Muscle of leg (tissue), 11 donors: ENCODE data around the gene ADAMTS10. TPM values are rescaled to one million over a fixed set of nuclear protein-coding genes. Genes with fewer than 3 reads are reported as not detected.

Experiments
- DNase-seq: peaks from one replicate; pipeline ENCODE4 v3.0.0; 2013
- H3K27ac ChIP-seq: one replicate; pipeline ENCODE4 v1.5.1; 2013; ENCODE audit warnings: mild to moderate bottlenecking, low read length, control low read depth
- H3K27me3 ChIP-seq: one replicate; pipeline ENCODE4 v1.6.1; 2013; ENCODE audit warnings: low read length; ENCODE audit not compliant: control insufficient read depth, insufficient read depth
- H3K36me3 ChIP-seq: one replicate; pipeline ENCODE4 v1.6.1; 2013; ENCODE audit warnings: low read length; ENCODE audit not compliant: control insufficient read depth, insufficient read depth
- H3K4me1 ChIP-seq: one replicate; pipeline ENCODE4 v1.6.1; 2013; ENCODE audit warnings: low read length; ENCODE audit not compliant: control insufficient read depth, insufficient read depth
- H3K4me3 ChIP-seq: one replicate; pipeline ENCODE4 v1.5.1; 2013; ENCODE audit warnings: low read length, control low read depth
- H3K9me3 ChIP-seq: replicated peaks from 2 replicates; pipeline ENCODE4 v1.6.1; 2013; ENCODE audit warnings: low read depth, low read length; ENCODE audit not compliant: control insufficient read depth
- WGBS: methylation state at CpG from one replicate; pipeline ENCODE4 v1.1.5; 2013; ENCODE audit warnings: missing lambda C conversion rate; ENCODE audit not compliant: insufficient coverage; 5-methylcytosine and 5-hydroxymethylcytosine counted together
- polyA plus RNA-seq, 8 donors: library from polyadenylated mRNA; unstranded; fragments of 120-200 nt; gene quantifications; one replicate each; pipeline versions ENCODE4 v1.2.1 to v1.2.3, GENCODE V29; 2013; ENCODE audit warnings: inconsistent platforms in 1 of 8, low replicate concordance in 1 of 8; ENCODE audit not compliant: insufficient read length in 8 of 8, insufficient read depth in 1 of 8
- total RNA-seq: library from RNA; stranded (reverse); fragments of 120-200 nt; gene quantifications from one replicate; pipeline ENCODE4 v1.2.4, GENCODE V29; 2013

The ADAMTS10 gene
- total and polyA plus RNA-seq, 9 donors = 25.2 to 40.4 (median 32.2) TPM

DNA sequence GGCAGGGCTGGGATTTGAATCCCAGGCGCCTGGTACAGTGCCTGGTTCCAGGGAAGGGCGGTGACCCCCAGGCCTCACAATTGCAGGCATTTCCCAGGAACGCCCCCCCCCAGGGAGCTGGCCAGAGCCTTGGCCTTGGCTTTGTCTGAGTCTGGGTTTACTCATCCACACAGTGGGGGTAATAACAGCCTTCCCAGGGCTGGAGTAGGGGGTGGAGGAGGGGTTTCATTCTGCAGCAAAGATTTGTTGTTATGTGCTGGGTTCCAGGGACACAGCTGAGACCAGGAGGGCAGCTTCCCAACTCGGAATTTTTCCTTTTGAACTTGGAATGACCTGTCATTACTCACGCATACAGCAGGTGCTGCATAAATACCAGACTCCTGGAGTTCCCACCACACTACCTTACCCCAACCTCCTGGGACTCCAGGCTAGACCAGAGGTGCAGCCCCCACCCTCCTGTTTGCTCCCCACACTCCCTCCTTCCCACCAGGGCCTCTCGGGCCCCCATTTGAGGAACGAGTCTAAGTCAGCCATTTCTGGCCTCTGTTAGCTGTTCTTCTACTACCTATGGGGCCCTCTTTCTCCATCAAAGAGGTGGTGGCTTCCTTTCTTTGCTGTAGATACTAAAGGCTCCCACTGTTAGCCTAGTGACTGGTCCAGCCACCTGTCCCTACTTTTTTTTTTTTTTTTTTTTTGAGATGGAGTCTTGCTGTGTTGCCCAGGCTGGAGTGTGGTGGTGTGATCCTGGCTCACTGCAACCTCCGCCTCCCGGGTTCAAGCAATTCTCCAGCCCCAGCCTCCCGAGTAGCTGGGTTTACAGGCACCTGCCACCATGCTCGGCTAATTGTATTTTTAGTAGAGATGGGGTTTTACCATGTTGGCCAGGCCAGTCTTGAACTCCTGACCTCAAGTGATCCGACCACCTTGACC, 1.6 kb upstream of the ADAMTS10 start:
- DNase-seq = peak; percentile 81
- 17% methylated on average over 6 of the region's 12 CpGs for WGBS
- Histone ChIP-seq H3K27me3 (peaks cover 5% of the 10 kb centered on the region), H3K36me3 (peaks cover under 1% of the 10 kb centered on the region), H3K4me1 (peaks cover 29% of the 10 kb centered on the region), H3K4me3 (no peak overlapping the region), H3K27ac (no peak overlapping the region), H3K9me3 (no peaks in the 10 kb centered on the region)

GRCh38 chr19:8611391-8611876, 919 bp upstream of the ADAMTS10 start:
- DNase-seq = no peak
- H3K27me3 ChIP-seq = peaks cover 1% of the 10 kb centered on the region
- no peaks in the 10 kb centered on the region for H3K9me3 ChIP-seq
- no peak overlapping the region for H3K27ac ChIP-seq
- peaks cover 29% of the 10 kb centered on the region for H3K4me1 ChIP-seq
- H3K4me3 ChIP-seq = no peak overlapping the region
- H3K36me3 ChIP-seq = peaks cover 3% of the 10 kb centered on the region
- WGBS = 25% methylated on average over 16 of the region's 18 CpGs

DNA sequence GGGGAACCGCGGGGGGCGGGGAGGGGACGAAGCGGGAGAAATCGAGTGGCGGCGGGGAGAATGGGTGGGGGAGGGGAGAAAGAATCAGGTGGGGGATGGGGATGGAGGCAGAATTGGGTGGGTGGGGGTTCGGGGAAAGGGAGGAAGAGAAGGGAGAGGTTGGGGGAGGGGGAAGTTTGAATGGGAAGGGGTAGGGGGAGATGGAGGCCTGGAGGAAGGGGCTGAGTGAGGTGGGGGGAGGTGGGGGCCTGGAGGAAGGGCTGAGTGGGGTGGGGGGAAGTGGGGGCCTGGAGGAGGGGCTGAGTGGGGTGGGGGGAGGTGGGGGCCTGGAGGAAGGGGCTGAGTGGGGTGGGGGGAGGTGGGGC, 403 bp upstream of the ADAMTS10 start:
- Histone ChIP-seq H3K27ac (no peak overlapping the region), H3K4me3 (no peak overlapping the region)
- no CpG with 5 or more reads among the region's 9 CpGs for WGBS

DNA sequence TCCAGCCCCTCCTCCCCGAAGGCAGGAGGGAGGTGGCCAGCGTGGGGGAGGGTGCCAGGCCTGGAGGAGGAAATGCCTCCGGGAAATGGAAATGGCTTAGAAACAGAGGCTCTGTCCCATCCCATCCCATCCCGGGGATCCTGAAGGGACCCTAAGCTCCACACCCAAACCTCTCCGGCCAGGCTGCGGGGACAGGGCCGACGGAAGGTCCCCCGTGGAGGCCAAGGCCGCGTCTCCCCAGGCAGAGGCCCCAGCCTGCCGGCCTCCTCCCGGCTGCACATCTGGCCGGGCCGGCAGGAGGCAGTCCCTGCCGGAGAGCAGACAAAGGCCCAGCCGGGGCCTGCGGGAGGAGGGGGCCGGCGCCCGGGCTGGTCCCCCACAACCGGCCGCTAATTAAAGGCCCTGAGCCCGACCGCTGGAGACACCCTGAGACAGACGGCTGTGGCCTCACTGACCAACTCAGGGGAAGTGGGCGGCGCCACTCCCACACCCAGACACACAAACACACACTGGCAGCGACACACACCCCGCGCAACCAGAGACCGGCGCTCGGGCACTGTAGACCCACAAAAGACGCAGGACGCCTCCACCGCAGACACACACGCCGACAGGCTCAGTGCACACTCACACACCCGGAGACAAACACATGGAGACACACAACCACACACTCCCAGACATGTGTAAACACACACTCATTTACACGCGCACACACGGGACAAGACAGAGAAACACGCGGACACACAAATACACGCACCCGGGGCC, 1.1 kb downstream of the ADAMTS10 start:
- peak overlapping the region; percentile 90 for H3K27ac ChIP-seq
- peak; percentile 80 for DNase-seq
- peaks cover 14% of the 10 kb centered on the region for H3K36me3 ChIP-seq
- peaks cover 9% of the 10 kb centered on the region for H3K9me3 ChIP-seq
- no peaks in the 10 kb centered on the region for H3K27me3 ChIP-seq
- peaks cover 29% of the 10 kb centered on the region for H3K4me1 ChIP-seq
- H3K4me3 ChIP-seq = peak overlapping the region; percentile 75
- 0% methylated on average over 44 of the region's 47 CpGs for WGBS

More for the DNA sequence above, 403 bp upstream of the ADAMTS10 start:
- no peaks in the 10 kb centered on the region for H3K27me3 ChIP-seq
- peaks cover 6% of the 10 kb centered on the region for H3K36me3 ChIP-seq
- no peak for DNase-seq
- no peaks in the 10 kb centered on the region for H3K9me3 ChIP-seq
- peaks cover 29% of the 10 kb centered on the region for H3K4me1 ChIP-seq

DNA sequence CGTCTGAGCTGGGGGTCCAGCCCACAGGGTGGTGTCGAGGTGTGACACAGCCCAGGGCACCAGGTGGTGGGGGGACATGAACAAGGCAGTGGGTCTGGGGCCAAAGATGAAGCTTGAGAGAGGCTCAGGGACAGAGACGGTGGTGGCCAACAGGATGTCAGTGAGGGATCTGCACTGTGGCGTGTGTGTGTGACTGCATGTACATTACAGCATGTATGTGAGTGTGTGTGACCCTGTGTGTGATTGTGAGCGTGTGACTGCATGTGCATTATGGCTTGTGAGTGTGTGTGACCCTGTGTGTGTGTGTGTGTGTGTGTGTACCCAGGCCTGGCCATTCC, 1.6 kb downstream of the ADAMTS10 start:
- no peak for DNase-seq
- WGBS = 18% methylated on average over 5 of the region's 5 CpGs

DNA sequence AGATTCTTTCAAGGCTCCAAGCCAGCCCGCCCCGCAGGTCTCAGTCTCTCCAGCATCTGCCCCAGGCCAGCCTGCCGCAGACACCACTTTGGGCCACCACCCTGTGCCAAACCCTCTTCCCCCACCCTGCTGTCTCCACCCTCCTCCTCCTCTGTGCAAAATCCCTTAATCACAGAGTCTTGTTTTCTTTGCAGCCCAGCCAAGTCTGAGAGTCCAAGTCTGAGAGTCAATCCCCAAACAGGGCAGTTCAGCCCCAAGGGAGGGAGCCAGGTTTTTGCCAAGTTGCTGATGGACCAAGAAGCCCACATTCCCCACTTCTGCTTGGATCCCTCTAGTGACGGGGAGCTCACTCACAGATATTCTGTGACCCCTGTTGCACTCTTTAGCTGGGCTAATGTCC, 3.1 kb downstream of the ADAMTS10 start:
- H3K9me3 ChIP-seq = peaks cover 10% of the 10 kb centered on the region
- no peak overlapping the region for H3K27ac ChIP-seq
- peaks cover 29% of the 10 kb centered on the region for H3K4me1 ChIP-seq
- 81% methylated on average over 3 of the region's 4 CpGs for WGBS
- no peak for DNase-seq
- no peak overlapping the region for H3K4me3 ChIP-seq
- peaks cover 26% of the 10 kb centered on the region for H3K36me3 ChIP-seq
- no peaks in the 10 kb centered on the region for H3K27me3 ChIP-seq

More for the DNA sequence above, 1.6 kb downstream of the ADAMTS10 start:
- Histone ChIP-seq H3K36me3 (peaks cover 15% of the 10 kb centered on the region), H3K4me3 (peak overlapping the region; percentile 75), H3K27me3 (no peaks in the 10 kb centered on the region), H3K9me3 (peaks cover 10% of the 10 kb centered on the region), H3K4me1 (peaks cover 29% of the 10 kb centered on the region), H3K27ac (peak overlapping the region; percentile 90)

DNA sequence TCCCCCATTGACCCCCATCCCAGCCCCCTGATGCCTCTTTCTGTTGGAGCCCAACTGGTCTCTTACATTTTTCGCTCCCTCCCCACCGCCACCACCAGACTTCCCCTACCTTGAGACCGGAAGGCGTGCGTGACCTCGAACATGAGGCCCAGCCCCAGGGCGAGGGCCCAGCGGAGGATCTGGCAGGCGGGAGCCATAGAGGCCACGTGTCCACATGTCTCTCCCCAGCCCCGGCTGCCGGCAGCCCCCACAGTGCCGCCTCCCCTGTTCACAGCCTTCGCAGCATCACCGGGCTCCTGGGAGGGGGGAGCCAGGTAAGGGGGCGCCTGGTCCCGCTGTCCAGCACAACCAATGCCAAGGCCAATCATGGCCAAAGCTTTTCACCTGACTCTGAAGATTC, 5.0 kb downstream of the ADAMTS10 start:
- H3K9me3 ChIP-seq = peaks cover 10% of the 10 kb centered on the region
- peaks cover 18% of the 10 kb centered on the region for H3K4me1 ChIP-seq
- no peak overlapping the region for H3K27ac ChIP-seq
- H3K36me3 ChIP-seq = peaks cover 37% of the 10 kb centered on the region
- 100% methylated on average over 6 of the region's 17 CpGs for WGBS
- no peak for DNase-seq
- H3K27me3 ChIP-seq = no peaks in the 10 kb centered on the region
- H3K4me3 ChIP-seq = no peak overlapping the region

- Histone ChIP-seq H3K4me3 (no peak overlapping the region), H3K27ac (no peak overlapping the region), H3K9me3 (peaks cover 10% of the 10 kb centered on the region), H3K27me3 (no peaks in the 10 kb centered on the region), H3K4me1 (no peaks in the 10 kb centered on the region), H3K36me3 (peaks cover 40% of the 10 kb centered on the region)
- no peak for DNase-seq
- WGBS = 87% methylated on average over 3 of the region's 5 CpGs
Measured at GRCh38 chr19:8601796-8602195, 8.7 kb downstream of the ADAMTS10 start.

GRCh38 chr19:8600816-8601215, 9.7 kb downstream of the ADAMTS10 start:
- Histone ChIP-seq H3K27me3 (no peaks in the 10 kb centered on the region), H3K36me3 (peaks cover 36% of the 10 kb centered on the region), H3K4me3 (no peak overlapping the region), H3K27ac (no peak overlapping the region), H3K9me3 (peaks cover 10% of the 10 kb centered on the region), H3K4me1 (no peaks in the 10 kb centered on the region)
- WGBS = 97% methylated on average over 15 of the region's 16 CpGs
- DNase-seq = no peak

DNA sequence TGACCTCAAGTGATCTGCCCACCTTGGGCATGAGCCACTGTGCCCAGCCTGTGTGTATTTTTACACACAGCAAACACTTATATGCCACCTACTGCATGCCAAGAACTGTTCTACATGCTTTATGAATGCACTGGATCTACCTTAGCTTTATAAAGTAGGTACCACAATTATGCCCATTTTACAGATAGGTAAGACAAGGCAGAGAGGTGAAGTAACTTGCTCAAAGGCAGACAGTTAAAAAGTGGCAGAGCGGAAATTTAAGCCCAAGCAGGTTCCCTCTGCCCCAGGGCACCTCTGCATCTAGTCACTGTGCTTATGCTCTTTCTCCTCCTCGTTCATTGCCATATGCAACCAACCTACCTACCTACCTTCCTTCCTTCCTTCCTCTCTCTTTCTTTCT, 10.5 kb downstream of the ADAMTS10 start:
- peaks cover 39% of the 10 kb centered on the region for H3K36me3 ChIP-seq

More for the DNA sequence above, 10.5 kb downstream of the ADAMTS10 start:
- 89% methylated on average over 2 of the region's 2 CpGs for WGBS
- H3K27me3 ChIP-seq = no peaks in the 10 kb centered on the region
- peaks cover 7% of the 10 kb centered on the region for H3K9me3 ChIP-seq
- no peak for DNase-seq
- no peak overlapping the region for H3K4me3 ChIP-seq
- H3K27ac ChIP-seq = no peak overlapping the region
- H3K4me1 ChIP-seq = no peaks in the 10 kb centered on the region
